Calu3 (cell line): ENCODE data around the gene DNAJB8. TPM values are rescaled to one million over a fixed set of nuclear protein-coding genes. Genes with fewer than 3 reads are reported as not detected.

Source experiments
- Bru-seq: library from RNA; stranded (reverse); fragments of 400-500 nt; gene quantifications from one replicate; lab custom pipeline; 2021; lab: Mats Ljungman, UMichigan
- BruChase-seq, 2 experiments: library from RNA; stranded (reverse); fragments of 400-500 nt; gene quantifications; one replicate each; lab custom pipeline; 2021; lab: Mats Ljungman, UMichigan
- BruUV-seq: library from RNA; stranded (reverse); fragments of 400-500 nt; replicated peaks from 2 replicates; lab custom pipeline; 2021; lab: Mats Ljungman, UMichigan
- CTCF ChIA-PET: fragments of 300-600 bp; sonication (Branson Sonifier 250); formaldehyde crosslinking; loops from one replicate; lab custom pipeline; 2022; ENCODE audit warnings: antibody characterized with exemption; lab: Charles Lee
- DNase-seq: peaks from one replicate; pipeline ENCODE4 v3.0.0; 2022
- H3K27ac Mint-ChIP-seq: one replicate; pipeline ENCODE4 v1.8.0; 2022; ENCODE audit warnings: mixed read lengths; ENCODE audit not compliant: unreplicated experiment
- H3K27me3 Mint-ChIP-seq: one replicate; pipeline ENCODE4 v1.8.0; 2022; ENCODE audit warnings: mixed read lengths; ENCODE audit not compliant: unreplicated experiment
- H3K36me3 Mint-ChIP-seq: one replicate; pipeline ENCODE4 v1.8.0; 2022; ENCODE audit warnings: mild to moderate bottlenecking, moderate library complexity, mixed read lengths; ENCODE audit not compliant: insufficient read depth, unreplicated experiment
- H3K4me1 Mint-ChIP-seq: one replicate; pipeline ENCODE4 v1.8.0; 2022; ENCODE audit warnings: mild to moderate bottlenecking, low read depth, mixed read lengths; ENCODE audit not compliant: unreplicated experiment
- H3K4me3 Mint-ChIP-seq: one replicate; pipeline ENCODE4 v1.8.0; 2022; ENCODE audit warnings: mild to moderate bottlenecking, low read depth, moderate library complexity, mixed read lengths; ENCODE audit not compliant: unreplicated experiment
- H3K9me3 Mint-ChIP-seq: one replicate; pipeline ENCODE4 v1.8.0; 2022; ENCODE audit warnings: low read depth, mixed read lengths; ENCODE audit not compliant: unreplicated experiment
- CTCF ChIP-seq: fragments of 200-600 bp; IDR thresholded peaks from one replicate; pipeline ENCODE4 v1.8.0; 2022; ENCODE audit warnings: antibody characterized with exemption; ENCODE audit not compliant: unreplicated experiment
- intact Hi-C: fragments of 100-400 bp; cut with micrococcal nuclease; formaldehyde crosslinking; loops from one replicate; pipeline ENCODE4 v1.10.0; 2022; ENCODE audit not compliant: unreplicated experiment
- long read RNA-seq: library from polyadenylated mRNA; stranded (forward); transcript quantifications from one replicate; pipeline ENCODE4 v2.0.0, GENCODE V29; 2022
- total RNA-seq: library from RNA; stranded (reverse); gene quantifications from 2 replicates; pipeline ENCODE4 v1.2.3, GENCODE V29; 2022

Gene DNAJB8
- not detected in 2 replicates for total RNA-seq
- Bru-seq, nascent RNA, result not detected
- BruChase-seq, experiment 1, labeled RNA remaining after a 6-hour chase, result not detected
- BruChase-seq, experiment 2, labeled RNA remaining after a 2-hour chase, result not detected
- long read RNA-seq, result 0 reads

- DNase-seq, result no peak
- TF ChIP-seq CTCF, result no peak
- H3K36me3 Mint-ChIP-seq, result no peaks in the 10 kb centered on the region
- H3K4me3 Mint-ChIP-seq, result no peak within 1 kb of the TSS
- no peak within 1 kb of the TSS for H3K27ac Mint-ChIP-seq
- no peaks in the 10 kb centered on the region for H3K4me1 Mint-ChIP-seq
- intact Hi-C loops, result no loop called here
- CTCF ChIA-PET, result no interaction called here
- H3K9me3 Mint-ChIP-seq, result no peaks in the 10 kb centered on the region
- H3K27me3 Mint-ChIP-seq, result peaks cover 87% of the 10 kb centered on the region
- BruUV-seq, result no TSS peak
Measured at GRCh38 chr3:128466840-128467541, at the start of gene DNAJB8. Gene DNAJB8, minus strand, starts transcription at chr3:128466890. Its CDS starts 3,645 bp downstream, at chr3:128463245.

GRCh38 chr3:128515967-128516366 lies 49.3 kb upstream of the DNAJB8 start:
- Mint-ChIP-seq H3K36me3 (no peaks in the 10 kb centered on the region), H3K4me1 (no peaks in the 10 kb centered on the region), H3K4me3 (no peak overlapping the region), H3K27ac (no peak overlapping the region), H3K27me3 (peaks cover 69% of the 10 kb centered on the region), H3K9me3 (peaks cover 10% of the 10 kb centered on the region)
- BruUV-seq, result no TSS peak
- intact Hi-C loops, result no loop called here
- no peak for TF ChIP-seq CTCF
- CTCF ChIA-PET, result no interaction called here
- no peak for DNase-seq

GRCh38 chr3:128508852-128509251 lies 42.2 kb upstream of the DNAJB8 start:
- no TSS peak for BruUV-seq
- Mint-ChIP-seq H3K4me1 (no peaks in the 10 kb centered on the region), H3K4me3 (no peak overlapping the region), H3K27me3 (peaks cover 55% of the 10 kb centered on the region), H3K36me3 (peaks cover 4% of the 10 kb centered on the region), H3K9me3 (peaks cover 6% of the 10 kb centered on the region), H3K27ac (no peak overlapping the region)
- intact Hi-C loops, result no loop called here
- CTCF ChIA-PET, result no interaction called here
- DNase-seq, result no peak
- TF ChIP-seq CTCF, result no peak

- Mint-ChIP-seq H3K27ac (no peak overlapping the region), H3K4me3 (no peak overlapping the region), H3K4me1 (no peaks in the 10 kb centered on the region), H3K9me3 (no peaks in the 10 kb centered on the region), H3K27me3 (peaks cover 50% of the 10 kb centered on the region), H3K36me3 (peaks cover 9% of the 10 kb centered on the region)
- CTCF ChIA-PET, result interaction anchor here (1.2 kb wide), 1 partner anchor 40 kb away, joined by 4 read pairs; no protein-coding TSS in a partner anchor
- BruUV-seq, result no TSS peak
- TF ChIP-seq CTCF, result no peak
- no peak for DNase-seq
- intact Hi-C loops, result no loop called here
Measured at GRCh38 chr3:128506754-128507153, 40.1 kb upstream of the DNAJB8 start.
